PC-3 (cell line): Measurements from ENCODE around the gene GPRC5A. TPM values are rescaled to one million over a fixed set of nuclear protein-coding genes. Genes with fewer than 3 reads are reported as not detected.

Experiments
- ATAC-seq: fragments of 200-7000 bp; cut with Tn5 transposase; 2 replicates; pipeline ENCODE4 v1.9.1; 2020; ENCODE audit warnings: mild to moderate bottlenecking, moderate library complexity
- BruUV-seq: library from RNA; stranded (reverse); fragments of 400-500 nt; replicated peaks from 2 replicates; lab custom pipeline; 2021; lab: Mats Ljungman, UMichigan
- CTCF ChIA-PET: fragments of 300-600 bp; sonication (Branson Sonifier 250); formaldehyde crosslinking; loops from one replicate; lab custom pipeline; 2022; ENCODE audit warnings: antibody characterized with exemption; lab: Charles Lee
- POLR2A ChIA-PET: fragments of 300-600 bp; sonication (Branson Sonifier 250); formaldehyde crosslinking; loops from one replicate; lab custom pipeline; 2022; ENCODE audit warnings: antibody characterized with exemption; ENCODE audit not compliant: unreplicated experiment; lab: Charles Lee
- DNase-seq: peaks from one replicate; pipeline ENCODE4 v3.0.0-alpha.2; 2015
- H2AFZ ChIP-seq: fragments of 300-600 bp; sonication (generic); 2 replicates; pipeline ENCODE4 v1.6.0; 2016; ENCODE audit warnings: antibody characterized with exemption, low read length
- H3F3A ChIP-seq: fragments of 300-600 bp; sonication (generic); one replicate; pipeline ENCODE4 v1.6.0; 2017; ENCODE audit warnings: antibody characterized with exemption, low read length, control low read depth, mild to moderate bottlenecking; ENCODE audit not compliant: unreplicated experiment
- H3K27ac ChIP-seq: fragments of 300-600 bp; sonication (generic); 2 replicates; pipeline ENCODE4 v1.5.1; 2016; ENCODE audit warnings: mild to moderate bottlenecking, low read length
- H3K27me3 ChIP-seq: fragments of 300-600 bp; sonication (generic); 2 replicates; pipeline ENCODE4 v1.6.1; 2016; ENCODE audit warnings: low read length, mixed read lengths
- H3K36me3 ChIP-seq: fragments of 300-600 bp; sonication (generic); 2 replicates; pipeline ENCODE4 v1.6.1; 2016; ENCODE audit warnings: low read depth, mixed run types, low read length, mixed read lengths
- H3K4me1 ChIP-seq: fragments of 300-600 bp; sonication (generic); 2 replicates; pipeline ENCODE4 v1.5.1; 2016; ENCODE audit warnings: low read length; ENCODE audit not compliant: insufficient read depth
- H3K4me2 ChIP-seq: fragments of 300-600 bp; sonication (generic); 2 replicates; pipeline ENCODE4 v1.6.0; 2016; ENCODE audit warnings: low read length
- H3K4me3 ChIP-seq: fragments of 300-600 bp; sonication (generic); 2 replicates; pipeline ENCODE4 v1.5.1; 2016; ENCODE audit warnings: mild to moderate bottlenecking, low read length, mixed read lengths
- H3K79me2 ChIP-seq: fragments of 300-600 bp; sonication (generic); 2 replicates; pipeline ENCODE4 v1.6.1; 2017; ENCODE audit warnings: low read length, mixed read lengths
- H3K9ac ChIP-seq: fragments of 300-600 bp; sonication (generic); 2 replicates; pipeline ENCODE4 v1.6.0; 2016; ENCODE audit warnings: mild to moderate bottlenecking, low read length
- H3K9me2 ChIP-seq: fragments of 300-600 bp; sonication (generic); replicated peaks from 2 replicates; pipeline ENCODE4 v1.6.1; 2016; ENCODE audit warnings: mixed run types, low read length, mixed read lengths
- H3K9me3 ChIP-seq: fragments of 300-600 bp; sonication (generic); 2 replicates; pipeline ENCODE4 v1.6.1; 2016; ENCODE audit warnings: low read length, mixed read lengths
- H4K20me1 ChIP-seq: fragments of 300-600 bp; sonication (generic); 2 replicates; pipeline ENCODE4 v1.6.1; 2016; ENCODE audit warnings: low read length, mixed read lengths
- CTCF ChIP-seq: fragments of 300-600 bp; sonication (generic); conservative IDR thresholded peaks from 2 replicates; pipeline ENCODE4 v1.5.1; 2017; ENCODE audit warnings: antibody characterized with exemption, low read depth, mild to moderate bottlenecking, low read length
- EZH2 ChIP-seq: fragments of 300-600 bp; sonication (generic); IDR thresholded peaks from one replicate; pipeline ENCODE4 v1.6.1; 2017; ENCODE audit warnings: antibody characterized with exemption, mild to moderate bottlenecking, low read length; ENCODE audit not compliant: unreplicated experiment
- EZH2phosphoT487 ChIP-seq: fragments of 300-600 bp; sonication (generic); IDR thresholded peaks from 2 replicates; pipeline ENCODE4 v1.6.1; 2018; ENCODE audit warnings: mild to moderate bottlenecking, antibody characterized with exemption, low read length, borderline replicate concordance
- intact Hi-C: fragments of 100-400 bp; cut with micrococcal nuclease; formaldehyde crosslinking; loops from 2 replicates; pipeline ENCODE4 v1.9.0; 2023
- total RNA-seq: library from RNA; depleted of rRNA; stranded (reverse); fragments of >200 nt; gene quantifications from 2 replicates; pipeline ENCODE4 v1.2.3, GENCODE V29; 2014

Gene GPRC5A
- total RNA-seq, 1 experiment from 2014 or later = 140 TPM

- H3K4me1 ChIP-seq = peaks cover 59% of the 10 kb centered on the region
Measured at GRCh38 chr12:12872139-12872933, 19.0 kb upstream of the GPRC5A start.

GRCh38 chr12:12872934-12873275 lies 18.5 kb upstream of the GPRC5A start:
- H3K4me3 ChIP-seq = peak overlapping the region; percentile 47

More at GRCh38 chr12:12872139-12872933, 19.0 kb upstream of the GPRC5A start:
- Histone ChIP-seq H3K27ac (peak overlapping the region; percentile 99), H3F3A (no peaks in the 10 kb centered on the region), H2AFZ (no peak overlapping the region), H3K36me3 (peaks cover 2% of the 10 kb centered on the region; the same call in 1 of the 2 replicates), H3K4me3 (peak overlapping the region; percentile 47; the same call in 1 of the 2 replicates), H3K27me3 (no peaks in the 10 kb centered on the region), H3K9ac (peak overlapping the region; percentile 89), H3K79me2 (peaks cover 10% of the 10 kb centered on the region; the same call in 1 of the 2 replicates), H3K4me2 (peak overlapping the region; percentile 79), H3K9me3 (no peaks in the 10 kb centered on the region), H3K9me2 (no peaks in the 10 kb centered on the region), H4K20me1 (no peaks in the 10 kb centered on the region)
- intact Hi-C loops = loop anchor here (1.0 kb wide), 3 partner anchors 11 to 32 kb away; no protein-coding TSS in a partner anchor
- TF ChIP-seq EZH2 (no peak), EZH2phosphoT487 (no peak), CTCF (no peak)
- DNase-seq (peak; percentile 96), ATAC-seq (peak; percentile 70)
- BruUV-seq = TSS peak; percentile 81
- ChIA-PET POLR2A (interaction anchor here (0.6 to 2.0 kb wide), 6 partner anchors 10 to 324 kb away, joined by 3 to 33 read pairs (median 5); partner anchors contain the start of genes EMP1 and GPRC5A), CTCF (interaction anchor here (0.7 to 1.2 kb wide), 4 partner anchors 18 to 60 kb away, joined by 3 to 4 read pairs (median 3); partner anchors contain the start of genes DDX47 and GPRC5A)

More at GRCh38 chr12:12872934-12873275, 18.5 kb upstream of the GPRC5A start:
- peak overlapping the region; percentile 79 for H3K4me2 ChIP-seq
- no TSS peak for BruUV-seq
- intact Hi-C loops = loop anchor here (1.0 kb wide), 3 partner anchors 10 to 33 kb away; no protein-coding TSS in a partner anchor
- peak; percentile 33 for ATAC-seq
- H3K9ac ChIP-seq = peak overlapping the region; percentile 89
- peaks cover 2% of the 10 kb centered on the region; the same call in 1 of the 2 replicates for H3K36me3 ChIP-seq
- H3K79me2 ChIP-seq = peaks cover 10% of the 10 kb centered on the region; the same call in 1 of the 2 replicates
- peaks cover 64% of the 10 kb centered on the region for H3K4me1 ChIP-seq
- CTCF ChIA-PET = interaction anchor here (0.7 to 1.2 kb wide), 3 partner anchors 18 to 38 kb away, joined by 3 read pairs; partner anchors contain the start of gene GPRC5A
- H4K20me1 ChIP-seq = no peaks in the 10 kb centered on the region
- TF ChIP-seq EZH2phosphoT487 (no peak), CTCF (no peak), EZH2 (no peak)
- DNase-seq = peak; percentile 81
- no peaks in the 10 kb centered on the region for H3K9me3 ChIP-seq
- peak overlapping the region; percentile 99 for H3K27ac ChIP-seq
- H3K27me3 ChIP-seq = no peaks in the 10 kb centered on the region
- POLR2A ChIA-PET = interaction anchor here (0.6 to 2.0 kb wide), 6 partner anchors 9 to 323 kb away, joined by 3 to 33 read pairs (median 5); partner anchors contain the start of genes EMP1 and GPRC5A
- H3F3A ChIP-seq = no peaks in the 10 kb centered on the region
- no peaks in the 10 kb centered on the region for H3K9me2 ChIP-seq
- no peak overlapping the region for H2AFZ ChIP-seq
